ENCODE results near the gene KCNQ2.

KCNQ2 gene

GRCh38 chr20:63425846-63426485 lies 46.5 kb downstream of the KCNQ2 start:
- Histone ChIP-seq H3K27ac (ENCODE audit: low read depth, low read length) (no peak overlapping the region), H3K4me3 (ENCODE audit: low read length) (no peak overlapping the region), H3K9ac (ENCODE audit: low read length) (no peak overlapping the region), H3K4me1 (ENCODE audit: control insufficient read depth, insufficient read depth, low read length) (no peaks in the 10 kb centered on the region), H3K36me3 (ENCODE audit: control insufficient read depth, insufficient read depth, low read length) (no peaks in the 10 kb centered on the region), H3K27me3 (ENCODE audit: control insufficient read depth, insufficient read depth, low read length) (peaks cover 6% of the 10 kb centered on the region)

DNA sequence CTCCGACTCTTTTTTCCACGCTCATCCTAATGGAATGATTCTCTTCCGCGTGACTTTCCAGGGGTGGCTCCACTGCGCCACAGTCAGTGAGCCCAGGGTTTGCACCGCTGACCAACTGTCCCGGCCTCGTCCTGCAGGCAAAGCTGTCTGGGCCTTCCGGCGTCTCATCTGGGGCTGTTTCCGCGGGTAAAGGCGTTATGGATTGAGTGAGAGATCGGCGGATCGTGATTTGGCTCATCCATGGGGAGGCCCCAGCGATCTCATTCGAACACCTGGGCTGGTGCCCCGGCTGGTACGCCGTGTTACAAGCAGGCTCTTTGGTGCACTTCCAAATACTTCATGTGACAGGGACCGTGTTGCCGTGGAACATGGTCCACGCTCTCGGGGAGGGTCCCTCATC lies 47.8 kb downstream of the KCNQ2 start:
- no peaks in the 10 kb centered on the region for H3K4me1 ChIP-seq (ENCODE audit: control insufficient read depth, insufficient read depth, low read length)
- H3K27ac ChIP-seq (ENCODE audit: low read depth, low read length) = no peak overlapping the region
- no peaks in the 10 kb centered on the region for H3K36me3 ChIP-seq (ENCODE audit: control insufficient read depth, insufficient read depth, low read length)
- H3K4me3 ChIP-seq (ENCODE audit: low read length) = no peak overlapping the region
- H3K9ac ChIP-seq (ENCODE audit: low read length) = no peak overlapping the region
- peaks cover 3% of the 10 kb centered on the region for H3K27me3 ChIP-seq (ENCODE audit: control insufficient read depth, insufficient read depth, low read length)

GRCh38 chr20:63423751-63424150 lies 48.7 kb downstream of the KCNQ2 start:
- Histone ChIP-seq H3K36me3 (ENCODE audit: control insufficient read depth, insufficient read depth, low read length) (no peaks in the 10 kb centered on the region), H3K9ac (ENCODE audit: low read length) (no peak overlapping the region), H3K27me3 (ENCODE audit: control insufficient read depth, insufficient read depth, low read length) (peaks cover 3% of the 10 kb centered on the region), H3K4me3 (ENCODE audit: low read length) (no peak overlapping the region), H3K27ac (ENCODE audit: low read depth, low read length) (no peak overlapping the region), H3K4me1 (ENCODE audit: control insufficient read depth, insufficient read depth, low read length) (no peaks in the 10 kb centered on the region)

- Histone ChIP-seq H3K9ac (ENCODE audit: low read length) (no peak overlapping the region), H3K4me3 (ENCODE audit: low read length) (no peak overlapping the region), H3K27ac (ENCODE audit: low read depth, low read length) (no peak overlapping the region), H3K27me3 (ENCODE audit: control insufficient read depth, insufficient read depth, low read length) (peaks cover under 1% of the 10 kb centered on the region), H3K4me1 (ENCODE audit: control insufficient read depth, insufficient read depth, low read length) (no peaks in the 10 kb centered on the region), H3K36me3 (ENCODE audit: control insufficient read depth, insufficient read depth, low read length) (no peaks in the 10 kb centered on the region)
These were observed 49.8 kb downstream of the KCNQ2 start for GRCh38 chr20:63422653-63423052.

DNA sequence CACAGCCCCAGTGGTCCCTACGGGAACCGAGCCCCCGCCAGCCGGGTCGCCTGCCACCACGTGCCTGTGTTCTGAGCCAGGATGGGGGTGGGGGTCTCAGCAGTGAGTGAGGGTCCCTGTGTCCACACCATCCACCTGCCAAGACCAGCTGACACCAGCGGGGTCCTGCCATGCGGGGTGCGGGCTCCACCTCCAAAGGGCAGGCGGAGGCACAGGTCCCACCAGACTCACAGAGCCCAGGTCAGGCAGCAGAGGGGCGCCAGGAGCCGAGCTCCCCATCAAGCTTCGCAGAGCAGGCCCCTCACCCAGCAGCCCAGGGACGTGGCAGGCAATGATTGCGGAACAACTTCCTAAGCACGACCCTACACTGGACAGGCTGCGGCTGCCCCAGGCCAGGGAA lies 50.5 kb downstream of the KCNQ2 start:
- Histone ChIP-seq H3K36me3 (ENCODE audit: control insufficient read depth, insufficient read depth, low read length) (no peaks in the 10 kb centered on the region), H3K9ac (ENCODE audit: low read length) (no peak overlapping the region), H3K27ac (ENCODE audit: low read depth, low read length) (no peak overlapping the region), H3K27me3 (ENCODE audit: control insufficient read depth, insufficient read depth, low read length) (no peaks in the 10 kb centered on the region), H3K4me1 (ENCODE audit: control insufficient read depth, insufficient read depth, low read length) (no peaks in the 10 kb centered on the region), H3K4me3 (ENCODE audit: low read length) (no peak overlapping the region)

- H3K27ac ChIP-seq (ENCODE audit: low read depth, low read length) = no peak overlapping the region
- no peak overlapping the region for H3K9ac ChIP-seq (ENCODE audit: low read length)
- H3K36me3 ChIP-seq (ENCODE audit: control insufficient read depth, insufficient read depth, low read length) = no peaks in the 10 kb centered on the region
- H3K4me1 ChIP-seq (ENCODE audit: control insufficient read depth, insufficient read depth, low read length) = no peaks in the 10 kb centered on the region
- H3K4me3 ChIP-seq (ENCODE audit: low read length) = no peak overlapping the region
- no peaks in the 10 kb centered on the region for H3K27me3 ChIP-seq (ENCODE audit: control insufficient read depth, insufficient read depth, low read length)
These were observed 51.3 kb downstream of the KCNQ2 start for GRCh38 chr20:63421094-63421692.

DNA sequence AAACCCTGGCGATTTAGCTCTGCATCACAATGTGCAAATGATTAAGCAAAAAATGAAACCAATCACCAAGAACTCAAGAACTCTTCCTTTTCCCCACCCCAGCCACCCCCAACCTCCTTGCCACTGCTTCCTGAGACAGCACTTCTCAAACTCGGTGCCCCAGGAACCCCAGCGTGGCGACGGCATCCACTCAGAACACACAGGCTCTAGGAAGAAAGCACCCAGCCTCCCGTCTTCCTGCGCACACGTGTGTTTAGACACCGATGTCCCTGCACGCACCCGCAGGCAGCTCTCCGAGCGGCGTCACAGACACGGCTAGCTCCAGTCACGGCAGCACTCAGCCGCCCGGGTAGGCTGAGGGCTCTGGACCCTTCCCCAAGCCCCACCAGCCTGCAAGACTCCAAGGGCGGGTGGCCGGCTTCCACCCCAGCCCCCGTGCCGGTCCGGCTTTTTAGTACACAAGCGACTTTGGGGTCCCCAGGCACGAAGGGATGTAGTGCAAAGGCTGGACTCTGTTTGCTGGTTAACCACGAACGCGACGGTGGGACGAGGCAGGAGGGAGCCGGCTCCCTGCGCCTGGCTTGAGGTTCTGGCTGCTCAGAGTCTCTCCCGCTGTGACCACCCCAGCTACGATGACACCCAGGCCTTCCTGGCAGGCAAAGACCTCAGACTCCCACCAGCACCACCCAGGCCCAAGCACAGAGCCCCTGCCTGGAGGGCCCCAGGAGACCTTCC lies 51.9 kb downstream of the KCNQ2 start:
- Histone ChIP-seq H3K27ac (ENCODE audit: low read depth, low read length) (no peak overlapping the region), H3K27me3 (ENCODE audit: control insufficient read depth, insufficient read depth, low read length) (peaks cover 3% of the 10 kb centered on the region), H3K4me3 (ENCODE audit: low read length) (no peak overlapping the region), H3K9ac (ENCODE audit: low read length) (no peak overlapping the region), H3K4me1 (ENCODE audit: control insufficient read depth, insufficient read depth, low read length) (no peaks in the 10 kb centered on the region), H3K36me3 (ENCODE audit: control insufficient read depth, insufficient read depth, low read length) (no peaks in the 10 kb centered on the region)

DNA sequence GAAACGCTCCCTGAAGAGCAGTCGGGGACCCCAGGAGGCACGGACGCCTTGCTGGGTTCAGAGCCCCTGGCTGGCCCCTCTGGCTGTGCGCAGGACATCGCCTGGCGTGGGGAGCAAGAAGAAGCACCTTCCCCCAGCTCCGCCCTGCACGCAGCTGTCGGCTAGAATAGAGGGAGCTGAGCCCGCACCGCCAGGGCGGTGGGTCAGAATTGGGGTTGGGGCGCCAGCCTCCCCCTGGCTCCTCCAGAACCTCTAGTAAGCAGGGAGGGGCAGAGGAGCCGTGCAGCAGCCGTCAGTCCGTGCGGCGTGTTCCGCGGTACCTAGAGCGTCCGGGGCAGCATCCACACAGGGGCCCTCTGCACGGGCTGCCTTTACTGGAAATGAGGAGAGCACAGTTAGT lies 53.2 kb downstream of the KCNQ2 start:
- H3K4me1 ChIP-seq (ENCODE audit: control insufficient read depth, insufficient read depth, low read length) = no peaks in the 10 kb centered on the region
- H3K4me3 ChIP-seq (ENCODE audit: low read length) = no peak overlapping the region
- no peak overlapping the region for H3K27ac ChIP-seq (ENCODE audit: low read depth, low read length)
- no peak overlapping the region for H3K9ac ChIP-seq (ENCODE audit: low read length)
- no peaks in the 10 kb centered on the region for H3K36me3 ChIP-seq (ENCODE audit: control insufficient read depth, insufficient read depth, low read length)
- peaks cover 3% of the 10 kb centered on the region for H3K27me3 ChIP-seq (ENCODE audit: control insufficient read depth, insufficient read depth, low read length)

DNA sequence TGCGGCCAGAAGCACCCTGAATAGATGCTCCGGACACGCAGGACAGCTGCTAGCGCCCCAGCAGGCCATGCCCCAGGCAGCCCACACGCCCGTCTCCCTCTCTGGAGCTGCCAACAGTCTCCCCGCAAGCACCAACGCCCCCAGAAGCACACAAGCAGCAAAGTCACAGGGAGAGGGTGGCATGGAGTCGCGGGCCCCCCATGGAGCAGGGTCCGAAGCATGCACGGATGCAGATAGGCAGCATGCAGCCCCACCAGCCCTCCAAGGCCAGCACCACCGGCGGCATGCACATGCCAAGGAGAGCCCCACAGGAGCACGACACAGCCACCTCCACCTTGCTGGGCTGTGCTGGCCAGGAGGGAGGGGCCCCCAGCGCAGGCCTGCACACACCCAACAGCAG lies 53.8 kb downstream of the KCNQ2 start:
- H3K27ac ChIP-seq (ENCODE audit: low read depth, low read length) = no peak overlapping the region
- H3K36me3 ChIP-seq (ENCODE audit: control insufficient read depth, insufficient read depth, low read length) = no peaks in the 10 kb centered on the region
- H3K9ac ChIP-seq (ENCODE audit: low read length) = no peak overlapping the region
- peaks cover 3% of the 10 kb centered on the region for H3K27me3 ChIP-seq (ENCODE audit: control insufficient read depth, insufficient read depth, low read length)
- H3K4me3 ChIP-seq (ENCODE audit: low read length) = no peak overlapping the region
- no peaks in the 10 kb centered on the region for H3K4me1 ChIP-seq (ENCODE audit: control insufficient read depth, insufficient read depth, low read length)

- Histone ChIP-seq H3K36me3 (ENCODE audit: control insufficient read depth, insufficient read depth, low read length) (no peaks in the 10 kb centered on the region), H3K27ac (ENCODE audit: low read depth, low read length) (no peak overlapping the region), H3K27me3 (ENCODE audit: control insufficient read depth, insufficient read depth, low read length) (peaks cover 6% of the 10 kb centered on the region), H3K4me1 (ENCODE audit: control insufficient read depth, insufficient read depth, low read length) (no peaks in the 10 kb centered on the region), H3K4me3 (ENCODE audit: low read length) (no peak overlapping the region), H3K9ac (ENCODE audit: low read length) (no peak overlapping the region)
These were observed 54.7 kb downstream of the KCNQ2 start for GRCh38 chr20:63417738-63418120.

DNA sequence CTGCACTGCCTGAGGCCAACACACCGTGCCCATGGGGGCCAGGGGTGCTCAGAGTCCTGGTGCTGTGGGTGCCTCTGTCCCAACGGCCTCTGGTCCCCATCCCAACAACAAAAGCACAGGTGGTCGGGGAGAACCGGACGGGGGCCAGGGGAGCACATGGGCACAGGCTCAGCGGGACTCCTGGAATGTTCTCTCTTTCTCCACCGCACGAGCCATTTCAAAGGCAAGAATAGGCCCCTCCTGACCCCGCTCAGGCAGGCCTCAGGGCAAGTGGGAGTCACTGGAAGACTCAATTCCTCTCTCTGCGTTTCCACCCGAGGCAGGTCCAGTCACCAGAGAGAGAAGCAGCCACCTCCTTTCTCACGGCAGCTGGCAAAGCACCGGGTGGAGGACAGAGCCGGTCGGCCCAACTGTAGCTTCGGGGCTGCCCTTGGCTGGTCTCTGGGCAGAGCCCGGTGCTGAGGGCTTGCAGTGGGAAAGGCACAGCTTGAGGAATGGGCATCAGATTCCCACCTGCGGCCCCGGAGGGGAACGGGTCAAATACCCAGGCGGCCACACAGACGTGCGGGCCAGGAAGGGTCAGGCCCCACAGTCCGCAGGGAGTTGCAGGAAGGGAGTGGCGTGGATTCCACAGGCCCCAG lies 55.2 kb downstream of the KCNQ2 start:
- no peak overlapping the region for H3K27ac ChIP-seq (ENCODE audit: low read depth, low read length)
- H3K27me3 ChIP-seq (ENCODE audit: control insufficient read depth, insufficient read depth, low read length) = peaks cover 6% of the 10 kb centered on the region
- no peaks in the 10 kb centered on the region for H3K36me3 ChIP-seq (ENCODE audit: control insufficient read depth, insufficient read depth, low read length)
- no peak overlapping the region for H3K9ac ChIP-seq (ENCODE audit: low read length)
- H3K4me1 ChIP-seq (ENCODE audit: control insufficient read depth, insufficient read depth, low read length) = no peaks in the 10 kb centered on the region
- no peak overlapping the region for H3K4me3 ChIP-seq (ENCODE audit: low read length)

DNA sequence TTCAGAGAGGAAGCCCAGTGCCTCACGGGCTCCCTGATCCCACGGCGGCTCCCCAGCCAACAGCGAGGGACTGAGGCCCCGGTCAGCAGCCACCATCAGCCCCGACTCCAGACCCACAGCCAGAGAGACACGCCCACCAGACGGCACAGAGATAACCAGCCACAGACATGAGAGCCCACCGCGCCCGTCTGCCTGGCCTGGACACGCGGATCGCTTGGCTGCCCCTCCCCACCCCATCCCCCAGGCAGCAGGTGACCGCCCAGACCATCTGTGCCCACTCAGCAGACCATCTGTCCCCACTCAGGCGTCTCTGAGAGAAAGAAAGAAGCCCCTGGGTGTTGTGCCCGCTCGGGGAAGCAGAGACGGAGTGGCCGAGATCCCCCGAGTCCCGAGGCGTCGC lies 55.8 kb downstream of the KCNQ2 start:
- H3K9ac ChIP-seq (ENCODE audit: low read length) = no peak overlapping the region
- no peak overlapping the region for H3K27ac ChIP-seq (ENCODE audit: low read depth, low read length)
- H3K4me3 ChIP-seq (ENCODE audit: low read length) = no peak overlapping the region
- peaks cover 6% of the 10 kb centered on the region for H3K27me3 ChIP-seq (ENCODE audit: control insufficient read depth, insufficient read depth, low read length)
- no peaks in the 10 kb centered on the region for H3K36me3 ChIP-seq (ENCODE audit: control insufficient read depth, insufficient read depth, low read length)
- H3K4me1 ChIP-seq (ENCODE audit: control insufficient read depth, insufficient read depth, low read length) = no peaks in the 10 kb centered on the region
